Pancreas (tissue), 10 donors: Measurements from ENCODE around the gene CAPN3. TPM values are rescaled to one million over a fixed set of nuclear protein-coding genes. Genes with fewer than 3 reads are reported as not detected.

ENCODE experiments used
- ATAC-seq, 4 donors: fragments of 200-7000 bp; cut with Tn5 transposase; one replicate each; pipeline versions ENCODE4 v1.8.0 to v1.9.1; 2020; ENCODE audit warnings: mild to moderate bottlenecking in 4 of 4, moderate library complexity in 4 of 4
- DNase-seq, 6 donors: peaks; one replicate each; pipeline ENCODE4 v3.0.0-alpha.2; 2020
- FAIRE-seq: peaks from 2 replicates; lab custom pipeline; 2012; peaks lifted over from hg19 to GRCh38; lab: Jason Lieb, UNC
- H3K27ac ChIP-seq, 4 donors: fragments of 200-600 bp; sonication (generic); 1 replicate in 3 of 4; 2 replicates in 1 of 4; pipeline versions ENCODE4 v1.5.0 to v1.8.0; 2020
- H3K27me3 ChIP-seq, 4 donors: fragments of 200-600 bp; one replicate each; pipeline ENCODE4 v1.8.0; 2021
- H3K36me3 ChIP-seq, 3 donors: fragments of 200-600 bp; sonication (generic) in 1 of 3; one replicate each; pipeline versions ENCODE4 v1.5.0 to v1.8.0; 2020 to 2021
- H3K4me1 ChIP-seq, 3 donors: fragments of 200-600 bp; one replicate each; pipeline ENCODE4 v1.8.0; 2021
- H3K4me3 ChIP-seq, 4 donors: fragments of 200-600 bp; sonication (generic) in 2 of 4; one replicate each; pipeline versions ENCODE4 v1.5.0 to v1.8.0; 2020 to 2021
- H3K9me3 ChIP-seq, 4 donors: fragments of 200-600 bp; one replicate each; pipeline ENCODE4 v1.8.0; 2021
- WGBS, 2 donors: extraction: QIAGEN DNeasy Blood & Tissue Kit; methylation state at CpG; one replicate each; pipeline ENCODE4 v1.1.7; 2013; 5-methylcytosine and 5-hydroxymethylcytosine counted together
- intact Hi-C, 3 donors: fragments of 100-400 bp; cut with DNase I; formaldehyde crosslinking; loops; one replicate each; pipeline versions ENCODE4 v1.11.1 to v1.14.2; 2022
- polyA plus RNA-seq, 2 donors: library from polyadenylated mRNA; stranded (reverse); fragments of 200-250 nt; gene quantifications; one replicate each; pipeline ENCODE4 v1.2.3, GENCODE V29; 2013
- total RNA-seq, 6 donors: library from RNA; stranded (reverse); fragmentation: NEBNext Ultra II Directional in 4 of 6; extraction: Animal tissue kit (Norgen Biotek cat#: 25700) in 4 of 6; gene quantifications; one replicate each; pipeline versions ENCODE4 v1.2.1 to v1.2.4, GENCODE V29; 2021 to 2023
- TF ChIP-seq, protein P1 (sequence below), 4 donors: fragments of 200-600 bp; sonication (generic) in 3 of 4; IDR thresholded peaks; one replicate each; pipeline versions ENCODE4 v1.5.0 to v1.8.0; 2021; ENCODE audit warnings: antibody characterized with exemption in 4 of 4
- donor health status: healthy with polysubstance abuse.
- donor health status: DM: no; HTN: no; CAD: no; lungs with moderate emphysema.
- donor health status: DM: no; HTN: no; CAD: no.
- donor health status: control.
- donor health status: control.
- donor health status: Bipolar disorder and iron deficiency.
- donor health status: DM: yes; HTN: yes; CAD: no.
- donor health status: DM: no; HTN: no; CAD: no.
- donor health status: DM: no; HTN: no; CAD: no.
- donor health status: DM: yes; HTN: yes; CAD: no.

Gene CAPN3
- total and polyA plus RNA-seq, 8 donors: 1.8 to 35.8 (median 4.5) TPM

DNA sequence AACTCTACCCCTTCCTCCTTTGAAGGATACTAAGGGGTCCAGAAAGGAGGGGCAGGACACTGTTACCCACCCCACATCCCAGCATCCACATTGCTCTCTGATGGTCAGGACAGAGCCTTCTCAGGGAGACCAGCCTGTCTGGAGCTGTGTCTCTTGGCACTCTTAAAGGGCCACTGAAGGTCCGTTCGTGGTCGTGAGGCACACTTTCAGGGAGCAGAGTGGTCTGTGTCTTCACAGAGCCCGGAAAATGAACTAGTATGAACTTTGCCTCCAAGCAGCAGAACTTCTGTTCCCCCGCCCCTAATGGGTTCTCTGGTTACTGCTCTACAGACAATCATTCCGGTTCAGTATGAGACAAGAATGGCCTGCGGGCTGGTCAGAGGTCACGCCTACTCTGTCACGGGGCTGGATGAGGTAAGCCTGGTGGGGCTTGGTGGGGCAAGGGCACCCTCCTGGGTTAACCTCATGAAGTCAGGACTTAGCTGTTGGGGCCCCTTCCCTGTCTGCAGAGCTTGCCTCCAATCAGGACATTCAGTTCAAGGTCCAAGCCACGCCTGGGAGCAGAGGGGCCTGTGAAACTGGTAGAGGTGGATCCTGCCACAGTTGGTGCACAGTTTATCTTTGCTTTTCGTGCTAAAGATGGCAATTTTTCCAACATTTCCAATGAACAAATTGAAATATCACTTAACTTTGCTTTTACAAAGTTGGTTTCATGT, 33.2 kb downstream of the CAPN3 start:
- Histone ChIP-seq H3K9me3 (no peaks in the 10 kb centered on the region), H3K27me3 (no peaks in the 10 kb centered on the region), H3K4me3 (no peak overlapping the region), H3K27ac (no peak overlapping the region), H3K36me3 (no peaks in the 10 kb centered on the region), H3K4me1 (no peaks in the 10 kb centered on the region)
- intact Hi-C loops: no loop called here
- 79 to 82% methylated on average over 11 of the region's 11 CpGs for WGBS, 2 donors
- TF ChIP-seq, protein P1, sequence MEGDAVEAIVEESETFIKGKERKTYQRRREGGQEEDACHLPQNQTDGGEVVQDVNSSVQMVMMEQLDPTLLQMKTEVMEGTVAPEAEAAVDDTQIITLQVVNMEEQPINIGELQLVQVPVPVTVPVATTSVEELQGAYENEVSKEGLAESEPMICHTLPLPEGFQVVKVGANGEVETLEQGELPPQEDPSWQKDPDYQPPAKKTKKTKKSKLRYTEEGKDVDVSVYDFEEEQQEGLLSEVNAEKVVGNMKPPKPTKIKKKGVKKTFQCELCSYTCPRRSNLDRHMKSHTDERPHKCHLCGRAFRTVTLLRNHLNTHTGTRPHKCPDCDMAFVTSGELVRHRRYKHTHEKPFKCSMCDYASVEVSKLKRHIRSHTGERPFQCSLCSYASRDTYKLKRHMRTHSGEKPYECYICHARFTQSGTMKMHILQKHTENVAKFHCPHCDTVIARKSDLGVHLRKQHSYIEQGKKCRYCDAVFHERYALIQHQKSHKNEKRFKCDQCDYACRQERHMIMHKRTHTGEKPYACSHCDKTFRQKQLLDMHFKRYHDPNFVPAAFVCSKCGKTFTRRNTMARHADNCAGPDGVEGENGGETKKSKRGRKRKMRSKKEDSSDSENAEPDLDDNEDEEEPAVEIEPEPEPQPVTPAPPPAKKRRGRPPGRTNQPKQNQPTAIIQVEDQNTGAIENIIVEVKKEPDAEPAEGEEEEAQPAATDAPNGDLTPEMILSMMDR (IDR thresholded peaks at IDR 0.05): no peak
- DNase-seq (no peak), FAIRE-seq (no peak), ATAC-seq (no peak)

DNA sequence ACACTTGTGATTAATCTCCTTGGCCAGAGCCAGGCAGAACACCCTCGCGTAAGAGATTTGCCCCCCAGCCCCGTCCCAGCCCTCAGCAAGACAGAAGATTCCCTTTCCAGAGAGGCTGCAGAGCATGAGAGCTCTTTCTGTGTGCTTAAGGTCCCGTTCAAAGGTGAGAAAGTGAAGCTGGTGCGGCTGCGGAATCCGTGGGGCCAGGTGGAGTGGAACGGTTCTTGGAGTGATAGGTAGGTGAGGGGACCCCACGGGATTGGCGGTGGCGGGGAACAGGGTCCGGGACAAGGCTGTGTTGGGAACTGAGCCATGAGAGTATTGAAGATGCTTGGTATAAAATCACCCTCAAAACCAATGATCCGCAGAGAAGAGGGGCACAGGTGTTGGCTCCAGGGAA, 34.8 kb downstream of the CAPN3 start:
- ATAC-seq: no peak

DNA sequence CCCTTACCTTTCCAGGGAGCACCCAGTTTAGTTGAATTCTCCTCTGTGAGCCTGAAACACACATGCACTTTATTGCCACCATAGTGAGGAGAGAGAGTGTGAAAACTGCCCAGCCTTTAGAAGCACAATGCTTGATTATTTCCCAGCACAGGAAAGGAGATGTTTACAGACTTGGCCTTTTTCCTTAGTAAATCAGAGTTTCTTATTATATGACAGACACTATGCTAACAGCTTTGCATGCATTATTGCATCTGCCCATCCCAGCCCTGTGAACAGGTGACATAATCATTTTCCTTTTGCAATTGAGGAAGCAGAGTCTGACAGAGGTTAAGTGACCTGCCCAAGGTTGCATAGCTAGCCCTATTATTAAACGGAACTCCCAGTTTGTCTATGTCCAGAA, 36.5 kb downstream of the CAPN3 start:
- no peaks in the 10 kb centered on the region for H3K27me3 ChIP-seq
- TF ChIP-seq, protein P1 (IDR thresholded peaks at IDR 0.05): no peak
- intact Hi-C loops: no loop called here
- no peak overlapping the region for H3K4me3 ChIP-seq
- H3K9me3 ChIP-seq: no peaks in the 10 kb centered on the region
- DNase-seq (no peak), FAIRE-seq (no peak), ATAC-seq (no peak)
- H3K4me1 ChIP-seq: no peaks in the 10 kb centered on the region
- 56% methylated on average over 1 of the region's 1 CpG for WGBS, 2 donors
- no peak overlapping the region for H3K27ac ChIP-seq
- H3K36me3 ChIP-seq: no peaks in the 10 kb centered on the region

More for the DNA sequence above, 34.8 kb downstream of the CAPN3 start:
- Histone ChIP-seq H3K4me3 (no peak overlapping the region), H3K27ac (no peak overlapping the region), H3K27me3 (no peaks in the 10 kb centered on the region), H3K9me3 (no peaks in the 10 kb centered on the region), H3K4me1 (no peaks in the 10 kb centered on the region), H3K36me3 (no peaks in the 10 kb centered on the region)
- no peak for FAIRE-seq
- TF ChIP-seq, protein P1 (IDR thresholded peaks at IDR 0.05): no peak
- no peak for DNase-seq
- intact Hi-C loops: no loop called here
- WGBS, 2 donors: 84 to 86% methylated on average over 13 of the region's 13 CpGs

DNA sequence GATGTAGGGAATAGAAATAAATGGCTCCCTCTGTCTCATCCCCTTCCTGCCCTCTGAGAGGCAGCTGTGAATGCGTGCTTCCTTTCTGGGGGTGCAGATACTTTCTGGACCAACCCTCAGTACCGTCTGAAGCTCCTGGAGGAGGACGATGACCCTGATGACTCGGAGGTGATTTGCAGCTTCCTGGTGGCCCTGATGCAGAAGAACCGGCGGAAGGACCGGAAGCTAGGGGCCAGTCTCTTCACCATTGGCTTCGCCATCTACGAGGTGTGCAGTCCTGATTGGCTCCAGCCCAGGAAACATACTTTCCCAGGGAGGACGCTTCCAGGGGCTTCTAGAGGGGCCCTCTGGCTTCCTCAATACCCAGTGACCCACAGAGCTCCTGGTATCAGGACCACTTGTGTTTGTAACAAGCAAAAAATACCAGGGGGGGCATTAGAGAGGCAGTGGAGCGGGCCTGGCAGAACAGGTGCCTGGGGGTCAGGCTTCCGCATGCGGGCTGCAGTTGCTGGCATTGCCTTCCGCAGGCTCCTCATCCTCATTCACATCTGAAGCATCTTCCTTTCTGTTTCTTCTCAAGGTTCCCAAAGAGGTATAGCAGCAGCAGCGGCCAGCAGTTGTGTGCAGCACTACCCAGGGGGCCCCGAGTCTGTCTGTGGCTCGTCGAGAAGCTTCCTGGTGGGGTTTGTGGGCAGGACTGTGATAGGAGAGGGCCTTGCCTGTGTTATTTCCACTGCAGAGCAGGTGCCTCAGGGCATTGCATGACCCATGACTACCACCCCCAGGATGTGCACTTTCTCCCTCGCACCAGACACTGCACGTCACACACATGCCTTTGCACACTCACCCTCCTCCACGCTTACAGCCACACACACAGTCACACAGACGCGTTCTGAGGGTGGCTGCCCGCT, 42.5 kb downstream of the CAPN3 start:
- H3K9me3 ChIP-seq: no peaks in the 10 kb centered on the region
- no peak for FAIRE-seq
- H3K27me3 ChIP-seq: no peaks in the 10 kb centered on the region
- H3K36me3 ChIP-seq: no peaks in the 10 kb centered on the region
- TF ChIP-seq, protein P1 (IDR thresholded peaks at IDR 0.05): no peak
- WGBS, 2 donors: 88 to 90% methylated on average over 24 of the region's 24 CpGs
- intact Hi-C loops: no loop called here
- H3K4me1 ChIP-seq: no peaks in the 10 kb centered on the region
- no peak overlapping the region for H3K4me3 ChIP-seq
- DNase-seq: no peak
- no peak overlapping the region for H3K27ac ChIP-seq
- no peak for ATAC-seq
